ENCODE data around the gene NCOA5. TPM values are rescaled to one million over a fixed set of nuclear protein-coding genes. Genes with fewer than 3 reads are reported as not detected.

Gene NCOA5
- total and polyA plus RNA-seq, 2 donors from 2014 or later, result 15.4 to 28.3 TPM

GRCh38 chr20:46127396-46128010 is 37.7 kb upstream of the NCOA5 start:
- TF ChIP-seq, protein P1, sequence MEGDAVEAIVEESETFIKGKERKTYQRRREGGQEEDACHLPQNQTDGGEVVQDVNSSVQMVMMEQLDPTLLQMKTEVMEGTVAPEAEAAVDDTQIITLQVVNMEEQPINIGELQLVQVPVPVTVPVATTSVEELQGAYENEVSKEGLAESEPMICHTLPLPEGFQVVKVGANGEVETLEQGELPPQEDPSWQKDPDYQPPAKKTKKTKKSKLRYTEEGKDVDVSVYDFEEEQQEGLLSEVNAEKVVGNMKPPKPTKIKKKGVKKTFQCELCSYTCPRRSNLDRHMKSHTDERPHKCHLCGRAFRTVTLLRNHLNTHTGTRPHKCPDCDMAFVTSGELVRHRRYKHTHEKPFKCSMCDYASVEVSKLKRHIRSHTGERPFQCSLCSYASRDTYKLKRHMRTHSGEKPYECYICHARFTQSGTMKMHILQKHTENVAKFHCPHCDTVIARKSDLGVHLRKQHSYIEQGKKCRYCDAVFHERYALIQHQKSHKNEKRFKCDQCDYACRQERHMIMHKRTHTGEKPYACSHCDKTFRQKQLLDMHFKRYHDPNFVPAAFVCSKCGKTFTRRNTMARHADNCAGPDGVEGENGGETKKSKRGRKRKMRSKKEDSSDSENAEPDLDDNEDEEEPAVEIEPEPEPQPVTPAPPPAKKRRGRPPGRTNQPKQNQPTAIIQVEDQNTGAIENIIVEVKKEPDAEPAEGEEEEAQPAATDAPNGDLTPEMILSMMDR (IDR thresholded peaks at IDR 0.05; ENCODE audit: borderline replicate concordance, extremely low read depth, insufficient read depth), result no peak
- H3K36me3 ChIP-seq (ENCODE audit: control insufficient read depth in 2 of 3, insufficient read depth in 3 of 3, low read length in 3 of 3), result no peaks in the 10 kb centered on the region
- intact Hi-C loops (cut with DNase I), result no loop called here
- H3K4me3 ChIP-seq (ENCODE audit: low read length in 3 of 3), result no peak overlapping the region
- peak in 1 of 5 donors; percentile 39 for DNase-seq
- H3K9me3 ChIP-seq (ENCODE audit: control insufficient read depth in 2 of 3, insufficient read depth in 1 of 3, low read length in 3 of 3), result no peaks in the 10 kb centered on the region
- FAIRE-seq, result no peak
- no peak overlapping the region for H3K27ac ChIP-seq (ENCODE audit: low read depth in 2 of 2, low read length in 2 of 2)
- H3K9ac ChIP-seq (ENCODE audit: low read length in 3 of 3), result no peak overlapping the region
- H3K27me3 ChIP-seq (ENCODE audit: control insufficient read depth, insufficient read depth, low read length), result no peaks in the 10 kb centered on the region
- no peaks in the 10 kb centered on the region for H3K4me1 ChIP-seq (ENCODE audit: control insufficient read depth in 2 of 3, insufficient read depth in 2 of 3, low read depth in 1 of 3, low read length in 3 of 3)

GRCh38 chr20:46126440-46127056 is 36.8 kb upstream of the NCOA5 start:
- Histone ChIP-seq H3K9ac (ENCODE audit: low read length in 3 of 3) (no peak overlapping the region), H3K27me3 (ENCODE audit: control insufficient read depth, insufficient read depth, low read length) (no peaks in the 10 kb centered on the region), H3K27ac (ENCODE audit: low read depth in 2 of 2, low read length in 2 of 2) (no peak overlapping the region), H3K36me3 (ENCODE audit: control insufficient read depth in 2 of 3, insufficient read depth in 3 of 3, low read length in 3 of 3) (no peaks in the 10 kb centered on the region), H3K4me1 (ENCODE audit: control insufficient read depth in 2 of 3, insufficient read depth in 2 of 3, low read depth in 1 of 3, low read length in 3 of 3) (no peaks in the 10 kb centered on the region), H3K4me3 (ENCODE audit: low read length in 3 of 3) (no peak overlapping the region), H3K9me3 (ENCODE audit: control insufficient read depth in 2 of 3, insufficient read depth in 1 of 3, low read length in 3 of 3) (no peaks in the 10 kb centered on the region)
- DNase-seq, result no peak
- TF ChIP-seq, protein P1 (IDR thresholded peaks at IDR 0.05; ENCODE audit: borderline replicate concordance, extremely low read depth, insufficient read depth), result no peak
- FAIRE-seq, result no peak
- intact Hi-C loops (cut with DNase I), result no loop called here

DNA sequence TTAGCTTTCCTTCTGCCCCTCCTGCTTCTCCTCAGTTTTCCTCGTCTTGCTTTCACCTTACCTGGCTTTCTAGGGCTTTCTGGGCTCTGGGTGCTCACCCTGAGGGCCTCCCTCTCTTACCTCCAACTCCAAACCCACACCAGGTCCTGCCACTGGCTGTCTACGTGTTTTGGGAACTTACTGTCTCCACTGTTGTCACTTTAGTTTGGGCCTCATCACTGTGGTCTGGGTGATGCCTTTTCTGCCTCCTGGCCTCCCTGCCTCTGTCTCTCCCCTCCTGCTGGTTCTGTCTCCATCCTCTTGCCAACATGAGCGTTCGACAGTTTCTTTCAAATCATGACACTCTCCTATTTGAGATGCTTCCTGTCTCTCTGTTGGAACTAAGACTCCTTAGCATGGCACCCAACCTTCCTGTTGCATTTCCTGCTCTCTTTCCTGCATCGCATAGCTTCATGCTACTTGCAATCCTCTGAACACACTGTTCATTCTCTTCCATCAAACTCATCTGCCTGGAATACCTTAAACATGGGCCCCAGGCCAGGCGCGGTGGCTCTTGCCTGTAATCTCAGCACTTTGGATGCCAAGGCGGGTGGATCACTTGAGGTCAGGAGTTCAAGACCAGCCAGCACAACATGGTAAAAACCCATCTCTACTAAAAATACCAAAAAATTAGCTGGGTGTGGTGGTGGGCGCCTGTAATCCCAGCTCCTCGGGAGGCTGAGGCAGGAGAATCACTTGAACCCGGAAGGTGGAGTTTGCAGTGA is 33.9 kb upstream of the NCOA5 start:
- no peaks in the 10 kb centered on the region for H3K36me3 ChIP-seq (ENCODE audit: control insufficient read depth in 2 of 3, insufficient read depth in 3 of 3, low read length in 3 of 3)
- no peak overlapping the region for H3K4me3 ChIP-seq (ENCODE audit: low read length in 3 of 3)
- no peak overlapping the region for H3K27ac ChIP-seq (ENCODE audit: low read depth in 2 of 2, low read length in 2 of 2)
- intact Hi-C loops (cut with DNase I), result no loop called here
- no peak for FAIRE-seq
- no peak for DNase-seq
- TF ChIP-seq, protein P1 (IDR thresholded peaks at IDR 0.05; ENCODE audit: borderline replicate concordance, extremely low read depth, insufficient read depth), result no peak
- no peaks in the 10 kb centered on the region for H3K9me3 ChIP-seq (ENCODE audit: control insufficient read depth in 2 of 3, insufficient read depth in 1 of 3, low read length in 3 of 3)
- H3K4me1 ChIP-seq (ENCODE audit: control insufficient read depth in 2 of 3, insufficient read depth in 2 of 3, low read depth in 1 of 3, low read length in 3 of 3), result peaks cover 0 to 2% (median 0%) of the 10 kb centered on the region in 3 donors
- no peaks in the 10 kb centered on the region for H3K27me3 ChIP-seq (ENCODE audit: control insufficient read depth, insufficient read depth, low read length)
- H3K9ac ChIP-seq (ENCODE audit: low read length in 3 of 3), result no peak overlapping the region

Measured in kidney (tissue), 14 donors.